ENCODE results near the gene FAM168A.

DNA sequence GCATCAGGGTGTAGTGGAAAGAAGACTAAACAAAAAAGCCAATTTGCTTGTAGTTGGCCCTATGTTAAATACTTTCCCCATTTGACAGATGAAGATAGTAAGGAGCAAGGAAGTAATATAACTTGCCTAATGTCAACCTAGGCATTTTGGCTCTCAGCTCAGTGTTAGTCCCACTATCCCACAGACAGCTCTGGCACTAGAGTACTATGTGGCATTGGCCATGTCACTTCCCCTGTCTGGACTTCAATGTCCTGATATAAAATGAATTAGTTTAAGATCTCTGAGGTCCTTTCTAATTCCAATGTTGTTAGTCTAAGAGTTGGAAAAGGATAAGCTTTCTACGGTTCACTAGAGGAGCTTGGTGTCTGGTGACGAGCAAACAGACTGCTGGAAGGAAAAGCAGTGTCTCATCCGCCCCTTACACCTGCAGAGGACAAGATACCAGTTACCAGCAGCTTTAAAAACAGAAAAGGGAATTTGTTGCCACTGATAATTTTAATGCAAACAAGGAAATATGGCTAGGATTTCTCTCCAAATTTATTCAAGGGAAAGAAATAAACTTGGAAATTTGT, 129.2 kb downstream of the FAM168A start:
- TF ChIP-seq CTCF (IDR thresholded peaks at IDR 0.05; ENCODE audit: low read length) (no peak), EZH2 (optimal IDR thresholded peaks at IDR 0.05; ENCODE audit: low read depth, low read length) (no peak), EZH2phosphoT487 (IDR thresholded peaks at IDR 0.05; ENCODE audit: low read length) (no peak)
